Glomerular endothelial cell (primary cell): ENCODE data around the gene NDUFAF7. TPM values are rescaled to one million over a fixed set of nuclear protein-coding genes. Genes with fewer than 3 reads are reported as not detected.
"Not testable (repeated sequence)": the region's sequence is repeated elsewhere in the genome, so short reads cannot be mapped to it uniquely, and the experiment has no call there.

Experiments used
- DNase-seq: peaks from one replicate; pipeline ENCODE4 v3.0.0-alpha.2; 2011; ENCODE audit warnings: low read depth, low spot score; ENCODE audit errors: extremely low read depth
- total RNA-seq: library from RNA; depleted of rRNA; stranded (reverse); fragments of >200 nt; gene quantifications from 2 replicates; pipeline ENCODE4 v1.2.3, GENCODE V29; 2015

Gene NDUFAF7
- total RNA-seq, 1 donor from 2014 or later, result 9.2 TPM

- DNase-seq, result no peak
These were observed 20.2 kb upstream of the NDUFAF7 start for GRCh38 chr2:37211212-37211611.

DNA sequence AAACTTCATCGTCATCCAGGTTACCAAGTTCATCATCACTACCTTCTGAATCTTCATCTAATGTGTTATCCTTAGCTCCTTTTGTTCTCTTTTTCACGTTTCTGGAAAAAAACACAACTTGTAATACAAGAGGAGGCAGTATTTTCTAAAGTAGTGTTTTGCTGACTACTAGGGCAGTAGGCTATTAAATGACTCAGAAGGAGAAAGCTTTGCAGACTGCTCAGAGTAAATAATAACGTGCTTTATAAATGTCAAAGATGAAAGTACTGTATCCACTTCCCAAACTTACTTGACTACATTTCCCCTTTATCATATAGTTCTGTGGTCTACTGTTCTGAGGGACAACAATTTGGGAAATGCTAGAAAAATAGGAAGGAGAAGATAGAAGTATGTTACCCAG lies 19.5 kb upstream of the NDUFAF7 start:
- no peak for DNase-seq

DNA sequence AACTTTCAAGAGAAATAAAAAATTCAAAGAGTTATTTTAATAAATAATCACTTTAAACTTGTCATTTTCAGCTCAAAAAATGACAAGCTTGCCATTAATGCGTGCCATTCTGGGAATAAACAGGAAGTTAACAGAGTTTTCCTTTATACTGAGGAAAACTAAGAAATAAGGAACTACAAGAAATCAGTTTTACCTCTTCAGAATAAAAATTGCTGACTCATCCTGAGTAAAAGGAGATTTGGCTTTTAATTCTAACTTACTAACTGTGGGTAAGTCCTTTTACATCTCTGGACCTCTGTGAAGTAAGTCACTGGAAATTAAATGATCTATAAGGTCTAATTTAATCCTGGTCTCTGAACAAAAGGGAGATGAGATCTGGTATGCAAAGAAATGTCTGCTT lies 16.2 kb upstream of the NDUFAF7 start:
- no peak for DNase-seq

- DNase-seq, result no peak
These were observed 12.4 kb upstream of the NDUFAF7 start for GRCh38 chr2:37219046-37219445.

- no peak for DNase-seq
These were observed 8.3 kb upstream of the NDUFAF7 start for GRCh38 chr2:37223131-37223530.

GRCh38 chr2:37224063-37224462 lies 7.4 kb upstream of the NDUFAF7 start:
- no peak for DNase-seq

GRCh38 chr2:37225129-37225528 lies 6.3 kb upstream of the NDUFAF7 start:
- DNase-seq, result not testable (repeated sequence)

DNA sequence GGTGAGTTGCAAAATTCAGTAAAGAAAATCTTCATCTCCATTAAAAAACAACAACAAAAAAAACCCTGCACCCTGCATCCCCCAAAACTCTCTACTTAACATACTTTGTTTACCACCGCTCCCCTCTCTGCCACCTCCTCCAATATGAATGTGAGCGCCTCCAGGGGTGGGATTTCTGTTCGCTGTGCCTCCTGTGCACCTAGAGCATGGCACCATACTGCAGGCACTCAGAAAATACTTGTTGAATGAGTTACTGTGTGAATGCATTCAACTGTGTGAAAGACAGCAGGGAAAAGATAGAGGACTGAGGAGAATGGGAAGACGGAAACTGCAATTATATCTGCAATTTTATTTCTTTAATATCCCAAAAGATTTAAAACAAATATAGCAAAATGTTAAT lies 4.6 kb upstream of the NDUFAF7 start:
- DNase-seq, result no peak

- no peak for DNase-seq
These were observed 2.7 kb upstream of the NDUFAF7 start for GRCh38 chr2:37228788-37229187.

- DNase-seq, result no peak
These were observed 877 bp upstream of the NDUFAF7 start for GRCh38 chr2:37230581-37230980.

DNA sequence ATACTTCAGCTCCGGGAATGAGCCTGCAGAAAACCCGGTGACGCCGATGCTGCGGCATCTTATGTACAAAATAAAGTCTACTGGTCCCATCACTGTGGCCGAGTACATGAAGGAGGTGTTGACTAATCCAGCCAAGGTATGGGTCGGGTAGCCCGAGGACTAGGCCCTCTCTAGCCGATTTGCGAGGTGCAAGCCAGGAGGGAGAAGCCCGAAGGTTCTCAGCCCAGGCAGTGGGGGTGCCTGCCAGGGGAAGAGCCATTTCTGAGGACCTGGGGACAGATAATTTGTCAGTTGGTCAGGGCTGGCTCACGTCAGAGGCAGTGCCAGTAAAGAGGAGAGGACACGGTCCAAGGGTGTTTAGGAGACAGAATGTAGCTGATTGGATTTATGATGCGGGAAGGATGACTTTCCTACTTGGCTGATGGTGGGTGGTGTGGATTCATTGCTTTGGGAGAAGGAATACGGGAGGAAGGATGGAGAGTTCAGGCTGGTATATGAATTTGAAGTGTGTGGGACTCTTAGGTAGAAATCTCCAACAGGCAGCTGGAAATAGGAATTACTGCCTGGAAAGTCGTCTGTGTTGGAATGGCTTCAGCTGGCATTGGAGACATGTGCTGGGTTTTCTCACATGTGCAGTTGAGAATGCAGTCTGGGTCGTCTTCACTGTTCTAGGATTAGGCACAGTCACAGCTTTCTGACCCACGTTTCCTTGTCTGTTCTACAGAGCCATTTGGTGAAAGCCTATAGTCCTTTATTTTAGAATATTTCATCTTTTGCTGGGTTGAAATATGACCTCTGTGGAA lies 874 bp downstream of the NDUFAF7 start:
- DNase-seq, result no peak

DNA sequence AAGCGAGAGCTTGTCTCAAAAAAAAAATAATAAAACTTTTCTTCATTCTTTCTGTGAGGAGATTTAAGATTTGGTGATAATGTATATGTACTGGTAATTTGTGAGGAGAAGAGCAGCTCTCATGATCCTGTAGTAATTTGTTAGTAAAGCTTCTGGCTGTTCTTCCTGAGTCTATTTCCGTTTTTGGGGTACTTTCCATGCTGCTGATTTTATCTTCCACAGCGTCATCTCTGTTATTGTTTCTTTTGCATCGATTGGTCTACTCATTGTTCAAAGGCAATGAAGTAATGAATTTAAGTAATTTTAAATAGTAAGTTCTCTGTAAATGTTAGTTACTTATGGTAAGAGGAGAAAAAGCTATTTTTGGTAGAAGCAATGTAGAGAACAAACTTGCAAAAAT lies 12.0 kb downstream of the NDUFAF7 start:
- DNase-seq, result no peak

DNA sequence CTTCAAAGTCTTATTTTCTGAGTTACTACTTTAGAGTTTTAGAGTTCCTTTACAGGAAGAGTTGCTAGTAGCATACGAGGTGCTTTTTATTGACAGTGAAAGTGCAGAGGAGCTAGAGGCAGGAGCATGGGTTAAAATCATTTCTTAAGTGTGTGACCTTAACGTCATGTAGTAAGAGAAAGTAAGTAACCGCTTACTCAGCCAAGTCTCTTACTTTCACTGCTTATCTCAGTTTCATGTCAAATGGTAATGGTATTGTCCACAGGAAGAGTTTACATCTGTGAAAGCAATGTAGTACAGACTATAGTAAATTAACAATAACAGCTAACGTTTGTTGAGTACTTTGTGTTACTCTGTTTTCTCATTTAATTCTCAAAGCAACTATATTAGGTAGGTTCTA lies 12.6 kb downstream of the NDUFAF7 start:
- no peak for DNase-seq

DNA sequence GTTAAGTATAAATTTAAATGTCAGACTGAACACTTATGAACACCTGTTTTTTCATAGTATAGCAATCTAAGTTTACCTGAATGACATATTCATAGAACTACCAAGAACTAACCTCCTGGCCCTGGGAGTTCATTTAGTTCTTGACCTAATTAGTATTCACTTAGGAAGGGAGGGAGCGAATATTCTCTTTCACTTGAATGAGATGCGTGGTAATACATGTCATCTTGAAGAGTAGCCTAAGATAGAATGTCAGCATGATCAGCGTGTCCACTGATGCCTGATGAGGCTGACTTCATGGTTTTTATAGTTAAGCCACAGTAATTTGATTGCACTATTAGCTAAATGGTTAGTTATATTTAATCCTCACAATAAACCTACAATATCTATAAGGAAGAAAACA lies 13.3 kb downstream of the NDUFAF7 start:
- no peak for DNase-seq

GRCh38 chr2:37246205-37246604 lies 14.7 kb downstream of the NDUFAF7 start:
- DNase-seq, result no peak

DNA sequence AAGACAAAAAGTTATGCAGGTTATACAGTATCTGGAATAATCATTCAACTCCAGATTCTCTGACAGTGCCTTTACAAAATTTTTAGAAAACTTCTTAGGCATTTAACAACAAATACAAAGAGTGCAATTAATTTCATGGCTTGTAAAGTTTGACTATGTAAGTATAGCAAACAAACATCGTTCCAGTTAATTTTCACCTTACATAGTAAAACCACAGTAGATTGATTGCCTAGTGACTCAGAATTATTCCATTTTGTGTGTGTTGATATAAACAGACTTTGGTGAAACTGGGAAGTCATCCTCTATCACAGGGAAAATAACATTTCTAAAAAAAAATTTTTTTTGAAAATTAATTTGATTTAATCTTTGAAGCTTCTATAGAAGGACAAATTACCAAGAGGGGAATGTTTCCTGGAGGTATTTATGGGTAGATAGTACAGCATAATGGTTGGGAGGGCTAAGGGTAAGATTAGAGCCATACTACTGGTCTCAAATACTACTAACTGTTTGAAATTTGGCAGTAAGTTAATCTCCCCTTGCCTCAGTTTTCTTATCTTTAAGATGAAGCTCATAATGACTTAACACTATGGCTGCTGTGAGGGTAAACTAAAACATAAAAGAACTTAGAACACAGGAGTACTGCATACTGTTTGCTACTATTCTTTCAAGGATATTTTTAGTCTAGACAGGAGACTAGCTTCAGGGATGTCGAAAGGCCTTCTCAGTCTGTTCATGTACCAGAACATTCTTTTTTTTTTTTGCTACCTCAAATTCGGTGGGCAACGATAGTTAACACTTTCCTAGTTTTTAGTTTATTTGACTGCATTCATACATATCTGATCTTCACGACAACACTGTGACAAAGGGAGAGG lies 19.6 kb downstream of the NDUFAF7 start:
- no peak for DNase-seq

GRCh38 chr2:37262522-37262921 lies 31.1 kb downstream of the NDUFAF7 start:
- DNase-seq, result no peak

GRCh38 chr2:37263839-37264238 lies 32.4 kb downstream of the NDUFAF7 start:
- no peak for DNase-seq

- no peak for DNase-seq
These were observed 36.2 kb downstream of the NDUFAF7 start for GRCh38 chr2:37267685-37268084.

DNA sequence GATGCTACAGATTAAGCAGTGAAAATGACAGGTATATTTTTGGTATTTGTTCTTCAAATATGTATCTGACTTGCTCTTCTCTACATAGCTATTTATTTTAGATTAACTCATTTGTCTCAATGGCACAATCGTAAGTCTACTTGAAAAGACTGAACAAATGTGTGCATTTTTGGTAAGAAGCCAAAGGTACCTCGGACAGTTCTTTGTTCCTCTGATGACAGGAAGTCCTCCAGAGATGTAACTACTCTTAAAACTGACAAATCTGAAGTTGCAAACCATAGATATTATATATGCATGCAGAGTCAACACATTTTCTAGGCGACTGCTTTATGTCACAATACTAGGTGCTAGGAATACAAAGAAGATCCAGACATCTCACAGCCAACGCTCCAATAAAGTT lies 36.7 kb downstream of the NDUFAF7 start:
- DNase-seq, result no peak

GRCh38 chr2:37271376-37272067 lies 40.1 kb downstream of the NDUFAF7 start:
- DNase-seq, result no peak
